ENCODE results near the gene GPRIN1.

GPRIN1 gene

GRCh38 chr5:176625966-176626875 lies 16.3 kb upstream of the GPRIN1 start:
- Histone ChIP-seq H3K4me2 (ENCODE audit: low read length, poor library complexity, severe bottlenecking) (no peak overlapping the region), H2AK5ac (ENCODE audit: low read length, severe bottlenecking) (no peak overlapping the region), H4K8ac (ENCODE audit: low read length) (no peak overlapping the region), H3K14ac (ENCODE audit: low read length in 2 of 2) (no peak overlapping the region), H2BK12ac (ENCODE audit: low read length in 2 of 2) (no peak overlapping the region), H4K91ac (ENCODE audit: low read length) (peak overlapping the region; percentile 3), H3K27ac (ENCODE audit: low read length, poor library complexity, severe bottlenecking) (no peak overlapping the region), H3K18ac (ENCODE audit: low read depth in 1 of 2, low read length in 2 of 2) (no peak overlapping the region), H2BK15ac (ENCODE audit: low read depth, poor library complexity, severe bottlenecking) (no peak overlapping the region), H3K9ac (ENCODE audit: low read length) (no peak overlapping the region), H3K9me3 (ENCODE audit: control insufficient read depth, low read length) (no peaks in the 10 kb centered on the region), H3K4ac (ENCODE audit: low read depth in 1 of 2, low read length in 2 of 2) (no peak overlapping the region), H2AFZ (ENCODE audit: low read depth, low read length) (no peak overlapping the region), H3K4me3 (ENCODE audit: insufficient read depth in 1 of 2, low read depth in 1 of 2, low read length in 2 of 2) (no peak overlapping the region), H2BK5ac (ENCODE audit: low read depth, low read length, poor library complexity, severe bottlenecking) (no peak overlapping the region), H3K27me3 (ENCODE audit: control insufficient read depth in 1 of 2, insufficient read depth in 1 of 2, low read length in 2 of 2) (peaks cover 45 to 52% of the 10 kb centered on the region in 2 experiments), H3K23ac (ENCODE audit: low read length in 2 of 2) (no peak overlapping the region), H3K79me1 (replicated peaks; ENCODE audit: low read length, poor library complexity, severe bottlenecking) (no peaks in the 10 kb centered on the region), H3K36me3 (ENCODE audit: control insufficient read depth in 1 of 2, insufficient read depth in 2 of 2, low read depth in 1 of 2, low read length in 2 of 2) (no peaks in the 10 kb centered on the region), H2BK120ac (ENCODE audit: low read depth, low read length) (no peak overlapping the region), H3K4me1 (ENCODE audit: control insufficient read depth, insufficient read depth, low read depth, low read length) (peaks cover 38% of the 10 kb centered on the region)
- WGBS, result 79% methylated on average over 19 of the region's 25 CpGs
- DNase-seq, result no peak

GRCh38 chr5:176625512-176625911 lies 15.6 kb upstream of the GPRIN1 start:
- Histone ChIP-seq H3K4ac (ENCODE audit: low read depth in 1 of 2, low read length in 2 of 2) (no peak overlapping the region), H2BK15ac (ENCODE audit: low read depth, poor library complexity, severe bottlenecking) (no peak overlapping the region), H4K8ac (ENCODE audit: low read length) (no peak overlapping the region), H3K27me3 (ENCODE audit: control insufficient read depth in 1 of 2, insufficient read depth in 1 of 2, low read length in 2 of 2) (peaks cover 44 to 52% of the 10 kb centered on the region in 2 experiments), H2BK5ac (ENCODE audit: low read depth, low read length, poor library complexity, severe bottlenecking) (no peak overlapping the region), H3K4me2 (ENCODE audit: low read length, poor library complexity, severe bottlenecking) (no peak overlapping the region), H3K27ac (ENCODE audit: low read length, poor library complexity, severe bottlenecking) (no peak overlapping the region), H3K36me3 (ENCODE audit: control insufficient read depth in 1 of 2, insufficient read depth in 2 of 2, low read depth in 1 of 2, low read length in 2 of 2) (no peaks in the 10 kb centered on the region), H2BK12ac (ENCODE audit: low read length in 2 of 2) (no peak overlapping the region), H3K23ac (ENCODE audit: low read length in 2 of 2) (no peak overlapping the region), H2AFZ (ENCODE audit: low read depth, low read length) (no peak overlapping the region), H3K18ac (ENCODE audit: low read depth in 1 of 2, low read length in 2 of 2) (no peak overlapping the region), H3K4me3 (ENCODE audit: insufficient read depth in 1 of 2, low read depth in 1 of 2, low read length in 2 of 2) (no peak overlapping the region), H3K14ac (ENCODE audit: low read length in 2 of 2) (no peak overlapping the region), H4K91ac (ENCODE audit: low read length) (no peak overlapping the region), H2BK120ac (ENCODE audit: low read depth, low read length) (no peak overlapping the region), H3K79me1 (replicated peaks; ENCODE audit: low read length, poor library complexity, severe bottlenecking) (no peaks in the 10 kb centered on the region), H2AK5ac (ENCODE audit: low read length, severe bottlenecking) (no peak overlapping the region), H3K9ac (ENCODE audit: low read length) (no peak overlapping the region), H3K4me1 (ENCODE audit: control insufficient read depth, insufficient read depth, low read depth, low read length) (peaks cover 41% of the 10 kb centered on the region), H3K9me3 (ENCODE audit: control insufficient read depth, low read length) (no peaks in the 10 kb centered on the region)
- no peak for DNase-seq
- 84% methylated on average over 2 of the region's 2 CpGs for WGBS

GRCh38 chr5:176624938-176625337 lies 15.0 kb upstream of the GPRIN1 start:
- H2BK5ac ChIP-seq (ENCODE audit: low read depth, low read length, poor library complexity, severe bottlenecking), result no peak overlapping the region
- no peak overlapping the region for H3K27ac ChIP-seq (ENCODE audit: low read length, poor library complexity, severe bottlenecking)
- H3K79me1 ChIP-seq (replicated peaks; ENCODE audit: low read length, poor library complexity, severe bottlenecking), result no peaks in the 10 kb centered on the region
- no peak overlapping the region for H3K4me3 ChIP-seq (ENCODE audit: insufficient read depth in 1 of 2, low read depth in 1 of 2, low read length in 2 of 2)
- H2AFZ ChIP-seq (ENCODE audit: low read depth, low read length), result no peak overlapping the region
- H2BK15ac ChIP-seq (ENCODE audit: low read depth, poor library complexity, severe bottlenecking), result no peak overlapping the region
- H3K9me3 ChIP-seq (ENCODE audit: control insufficient read depth, low read length), result no peaks in the 10 kb centered on the region
- H3K14ac ChIP-seq (ENCODE audit: low read length in 2 of 2), result peak overlapping the region in 1 of 2 experiments; percentile 79
- H3K23ac ChIP-seq (ENCODE audit: low read length in 2 of 2), result peak overlapping the region in 1 of 2 experiments; percentile 74
- peaks cover 47 to 53% of the 10 kb centered on the region in 2 experiments for H3K27me3 ChIP-seq (ENCODE audit: control insufficient read depth in 1 of 2, insufficient read depth in 1 of 2, low read length in 2 of 2)
- no peak overlapping the region for H3K18ac ChIP-seq (ENCODE audit: low read depth in 1 of 2, low read length in 2 of 2)
- no peak overlapping the region for H3K9ac ChIP-seq (ENCODE audit: low read length)
- H4K91ac ChIP-seq (ENCODE audit: low read length), result no peak overlapping the region
- peaks cover 39% of the 10 kb centered on the region for H3K4me1 ChIP-seq (ENCODE audit: control insufficient read depth, insufficient read depth, low read depth, low read length)
- no peak overlapping the region for H2BK120ac ChIP-seq (ENCODE audit: low read depth, low read length)
- no peak overlapping the region for H4K8ac ChIP-seq (ENCODE audit: low read length)
- no peak overlapping the region for H2BK12ac ChIP-seq (ENCODE audit: low read length in 2 of 2)
- no peaks in the 10 kb centered on the region for H3K36me3 ChIP-seq (ENCODE audit: control insufficient read depth in 1 of 2, insufficient read depth in 2 of 2, low read depth in 1 of 2, low read length in 2 of 2)
- DNase-seq, result no peak
- WGBS, result 89% methylated on average over 9 of the region's 9 CpGs
- no peak overlapping the region for H3K4me2 ChIP-seq (ENCODE audit: low read length, poor library complexity, severe bottlenecking)
- H3K4ac ChIP-seq (ENCODE audit: low read depth in 1 of 2, low read length in 2 of 2), result no peak overlapping the region
- no peak overlapping the region for H2AK5ac ChIP-seq (ENCODE audit: low read length, severe bottlenecking)

DNA sequence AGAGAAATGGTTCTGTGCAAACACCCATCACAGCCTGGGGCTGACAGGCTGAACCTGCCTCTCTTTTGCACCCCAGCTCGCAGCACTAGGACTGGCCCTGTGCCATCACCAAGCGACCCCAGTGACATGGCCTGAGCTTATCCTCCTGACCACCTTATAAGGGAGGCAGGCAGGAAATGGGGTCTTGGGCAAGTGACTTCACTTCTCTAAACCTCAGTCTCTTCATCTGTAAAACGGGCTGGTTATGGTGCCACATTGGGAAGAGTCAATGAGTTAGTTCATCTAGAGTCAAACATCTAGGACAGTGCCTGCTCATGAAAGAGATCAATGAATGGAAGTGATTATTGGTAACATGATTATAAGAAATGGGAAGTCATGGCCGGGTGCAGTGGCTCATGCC lies 14.2 kb upstream of the GPRIN1 start:
- Histone ChIP-seq H2BK120ac (ENCODE audit: low read depth, low read length) (no peak overlapping the region), H4K8ac (ENCODE audit: low read length) (no peak overlapping the region), H2AK5ac (ENCODE audit: low read length, severe bottlenecking) (no peak overlapping the region), H3K27me3 (ENCODE audit: control insufficient read depth in 1 of 2, insufficient read depth in 1 of 2, low read length in 2 of 2) (peaks cover 47 to 53% of the 10 kb centered on the region in 2 experiments), H3K14ac (ENCODE audit: low read length in 2 of 2) (no peak overlapping the region), H3K79me1 (replicated peaks; ENCODE audit: low read length, poor library complexity, severe bottlenecking) (no peaks in the 10 kb centered on the region), H3K9me3 (ENCODE audit: control insufficient read depth, low read length) (no peaks in the 10 kb centered on the region), H2BK12ac (ENCODE audit: low read length in 2 of 2) (no peak overlapping the region), H3K18ac (ENCODE audit: low read depth in 1 of 2, low read length in 2 of 2) (no peak overlapping the region), H3K36me3 (ENCODE audit: control insufficient read depth in 1 of 2, insufficient read depth in 2 of 2, low read depth in 1 of 2, low read length in 2 of 2) (no peaks in the 10 kb centered on the region), H3K4ac (ENCODE audit: low read depth in 1 of 2, low read length in 2 of 2) (no peak overlapping the region), H3K4me2 (ENCODE audit: low read length, poor library complexity, severe bottlenecking) (no peak overlapping the region), H3K4me3 (ENCODE audit: insufficient read depth in 1 of 2, low read depth in 1 of 2, low read length in 2 of 2) (no peak overlapping the region), H3K9ac (ENCODE audit: low read length) (no peak overlapping the region), H2BK5ac (ENCODE audit: low read depth, low read length, poor library complexity, severe bottlenecking) (no peak overlapping the region), H3K23ac (ENCODE audit: low read length in 2 of 2) (no peak overlapping the region), H3K4me1 (ENCODE audit: control insufficient read depth, insufficient read depth, low read depth, low read length) (peaks cover 38% of the 10 kb centered on the region), H4K91ac (ENCODE audit: low read length) (no peak overlapping the region), H3K27ac (ENCODE audit: low read length, poor library complexity, severe bottlenecking) (no peak overlapping the region), H2AFZ (ENCODE audit: low read depth, low read length) (no peak overlapping the region), H2BK15ac (ENCODE audit: low read depth, poor library complexity, severe bottlenecking) (no peak overlapping the region)
- WGBS, result 84% methylated on average over 4 of the region's 4 CpGs
- no peak for DNase-seq
